GM18511 (cell line): ENCODE data around the gene CD274.
"Not testable (repeated sequence)": the region's sequence is repeated elsewhere in the genome, so short reads cannot be mapped to it uniquely, and the experiment has no call there.

Experiments used
- ATAC-seq: cut with Tn5 transposase; IDR thresholded peaks from one replicate; pipeline ENCODE4 v1.9.1; 2021; ENCODE audit warnings: mild to moderate bottlenecking, moderate library complexity; ENCODE audit not compliant: unreplicated experiment

Gene CD274

DNA sequence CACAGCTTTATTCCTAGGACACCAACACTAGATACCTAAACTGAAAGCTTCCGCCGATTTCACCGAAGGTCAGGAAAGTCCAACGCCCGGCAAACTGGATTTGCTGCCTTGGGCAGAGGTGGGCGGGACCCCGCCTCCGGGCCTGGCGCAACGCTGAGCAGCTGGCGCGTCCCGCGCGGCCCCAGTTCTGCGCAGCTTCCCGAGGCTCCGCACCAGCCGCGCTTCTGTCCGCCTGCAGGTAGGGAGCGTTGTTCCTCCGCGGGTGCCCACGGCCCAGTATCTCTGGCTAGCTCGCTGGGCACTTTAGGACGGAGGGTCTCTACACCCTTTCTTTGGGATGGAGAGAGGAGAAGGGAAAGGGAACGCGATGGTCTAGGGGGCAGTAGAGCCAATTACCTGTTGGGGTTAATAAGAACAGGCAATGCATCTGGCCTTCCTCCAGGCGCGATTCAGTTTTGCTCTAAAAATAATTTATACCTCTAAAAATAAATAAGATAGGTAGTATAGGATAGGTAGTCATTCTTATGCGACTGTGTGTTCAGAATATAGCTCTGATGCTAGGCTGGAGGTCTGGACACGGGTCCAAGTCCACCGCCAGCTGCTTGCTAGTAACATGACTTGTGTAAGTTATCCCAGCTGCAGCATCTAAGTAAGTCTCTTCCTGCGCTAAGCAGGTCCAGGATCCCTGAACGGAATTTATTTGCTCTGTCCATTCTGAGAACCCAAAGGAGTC lies at the start of gene CD274:
TSS of gene CD274 (plus strand) at position 184 of the 733 bp plus-strand sequence. CDS start 5,572 bp downstream, outside the sequence.
- peak; percentile 72 for ATAC-seq

DNA sequence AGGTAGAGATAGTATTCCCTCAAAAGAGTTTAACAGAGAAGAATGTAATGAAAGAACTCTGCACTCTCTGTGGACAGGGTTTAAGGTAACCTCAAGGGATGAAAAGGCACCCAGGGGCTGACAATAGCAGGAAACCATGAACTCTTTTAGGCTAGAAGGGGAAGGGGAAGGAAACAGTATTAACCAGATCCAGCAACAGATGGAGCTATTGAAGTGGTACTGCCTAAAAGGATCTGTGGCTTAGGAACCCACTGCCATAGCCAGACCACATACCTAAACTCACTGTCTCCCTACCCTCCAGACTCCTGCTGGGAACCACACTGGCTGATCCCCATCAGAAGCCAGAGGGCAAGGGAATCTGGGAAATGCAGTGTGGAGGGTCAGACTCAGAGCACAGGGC lies 48.1 kb upstream of the CD274 start:
- no peak for ATAC-seq

DNA sequence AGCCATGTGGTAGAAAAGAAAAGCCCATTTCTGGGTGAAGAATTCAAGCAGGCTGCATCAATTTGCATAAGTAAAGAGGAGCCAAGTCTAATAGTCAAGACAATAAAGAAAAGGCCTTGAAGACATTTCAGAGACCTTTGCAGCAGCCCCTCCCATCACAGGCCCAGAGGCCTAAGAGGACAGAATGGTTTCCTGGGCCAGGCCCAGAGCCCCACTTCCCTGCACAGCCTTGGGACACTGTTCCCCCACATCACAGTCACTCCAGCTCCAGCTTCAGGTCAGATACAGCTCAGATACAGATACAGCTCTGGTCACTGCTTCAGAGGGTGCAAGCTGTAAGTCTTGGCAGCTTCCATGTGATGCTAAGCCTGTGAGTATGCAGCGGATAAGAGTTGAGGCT lies 41.7 kb upstream of the CD274 start:
- ATAC-seq = no peak

DNA sequence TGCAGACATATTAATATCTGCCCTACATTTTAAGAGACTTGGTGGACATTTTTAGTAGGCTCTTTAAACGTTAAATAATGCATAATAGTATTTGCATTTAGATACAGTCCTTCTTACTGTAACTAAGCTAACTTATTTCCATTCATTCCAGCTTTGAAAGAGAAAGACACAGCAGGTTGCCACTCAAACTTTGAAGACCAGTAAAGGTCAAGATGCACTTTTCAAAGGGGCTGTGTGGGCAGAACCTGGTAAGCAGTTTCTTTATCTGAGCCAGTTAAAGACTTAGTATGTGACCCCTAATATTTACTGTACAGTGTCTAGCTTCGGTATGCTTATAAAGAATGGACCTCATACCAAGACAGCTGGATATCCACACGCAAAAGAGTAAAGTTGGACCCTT lies 33.4 kb upstream of the CD274 start:
- ATAC-seq = no peak

DNA sequence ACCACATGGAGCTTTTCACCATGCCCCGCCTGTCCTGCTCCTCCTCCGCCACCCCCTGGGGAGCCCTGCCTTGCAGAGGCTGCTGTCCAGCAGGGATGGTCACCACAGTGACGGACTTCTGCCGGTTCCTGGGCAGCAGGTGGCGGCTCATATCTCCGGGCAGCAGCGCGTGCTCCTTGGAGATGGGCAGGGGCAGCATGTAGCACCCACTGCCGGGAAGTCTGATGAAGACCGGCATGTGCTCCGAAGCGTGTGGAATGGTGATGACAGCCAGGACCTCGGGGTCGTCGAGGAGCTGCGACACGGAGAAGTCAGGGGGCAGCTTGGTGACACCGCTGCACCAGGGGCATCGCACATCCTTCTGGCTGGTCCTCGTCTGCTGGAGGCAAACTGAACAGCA lies 31.9 kb upstream of the CD274 start:
- ATAC-seq = no peak

DNA sequence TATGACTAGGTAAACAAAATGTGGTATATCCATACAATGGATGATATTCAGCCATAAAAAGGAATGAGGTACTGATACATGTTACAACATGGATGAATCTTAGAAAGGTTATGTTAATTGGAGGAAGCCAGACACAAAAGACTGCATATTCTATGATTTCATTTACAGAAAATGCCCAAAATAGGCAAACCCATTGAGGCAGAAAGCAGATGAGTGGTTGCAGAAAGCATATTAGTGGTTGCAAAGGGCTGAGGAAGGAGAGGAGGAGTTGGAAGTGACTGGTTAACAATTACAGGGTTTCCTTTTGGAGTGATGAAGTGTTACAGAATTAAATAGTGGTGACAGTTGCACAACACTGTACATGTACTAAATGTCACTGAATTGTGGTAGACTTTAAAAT lies 30.4 kb upstream of the CD274 start:
- ATAC-seq = no peak

DNA sequence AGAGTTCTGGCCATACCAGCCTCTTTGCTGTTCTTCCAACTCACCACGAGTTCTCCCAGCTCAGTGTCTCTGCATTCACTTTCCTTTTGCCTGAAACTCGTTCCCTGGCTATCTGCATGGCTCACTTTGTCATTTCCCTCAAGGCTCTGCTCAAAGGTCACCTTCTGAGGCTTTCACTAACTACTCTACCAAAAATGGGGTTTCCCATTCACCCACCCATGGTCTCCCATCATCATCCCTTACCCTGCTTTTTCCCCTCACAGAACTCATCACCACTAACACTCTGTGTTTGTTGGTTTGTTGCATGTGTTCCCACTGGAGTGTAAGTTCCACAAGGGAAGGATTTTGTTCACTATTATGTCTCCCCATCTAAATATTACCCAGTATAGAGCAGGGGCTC lies 29.2 kb upstream of the CD274 start:
- no peak for ATAC-seq

DNA sequence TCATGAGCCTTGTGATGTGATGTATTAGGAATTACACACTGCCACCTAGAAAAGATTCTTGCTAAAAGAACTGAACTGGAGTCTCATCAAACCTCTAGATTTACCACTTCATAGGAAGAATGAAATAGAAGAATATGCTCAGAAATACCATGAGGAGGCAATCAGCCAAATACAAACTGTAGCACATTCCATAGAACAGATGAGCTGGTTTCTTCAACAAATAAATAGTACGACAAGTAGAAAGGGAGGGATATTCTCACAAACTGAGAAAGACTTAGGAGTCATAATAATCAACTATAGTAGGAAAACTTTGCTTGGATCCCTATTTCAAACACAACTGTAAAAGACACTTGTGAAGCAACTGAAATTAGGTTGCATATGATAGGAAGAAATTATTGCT lies 28.1 kb upstream of the CD274 start:
- no peak for ATAC-seq

DNA sequence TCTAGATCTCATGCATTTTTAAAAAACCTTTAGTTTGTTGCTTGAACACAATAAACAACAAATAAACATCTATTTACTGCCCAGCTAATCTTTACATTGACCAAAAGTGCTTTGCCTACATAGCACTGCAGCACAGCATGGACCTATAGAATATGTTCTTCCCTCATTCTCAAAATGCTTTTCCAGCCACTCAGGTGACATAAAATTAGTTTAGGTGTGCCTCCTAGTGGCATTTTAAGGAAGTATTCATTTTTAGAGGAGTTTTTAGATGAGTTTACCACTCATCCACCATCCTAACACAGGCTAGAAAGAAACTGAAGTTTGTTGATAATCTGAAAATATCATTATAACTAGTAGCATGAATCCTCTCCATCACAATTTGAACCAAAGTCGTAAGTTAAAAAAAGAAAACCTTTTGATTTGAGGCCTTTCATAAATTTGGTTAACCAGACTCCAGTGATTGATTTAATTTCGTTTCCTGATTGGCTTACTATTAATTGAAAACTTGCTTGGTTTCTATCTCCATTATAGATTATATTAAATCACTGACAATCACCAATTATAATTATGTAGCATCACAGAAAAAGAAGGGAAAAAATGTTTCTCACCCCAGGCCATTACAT lies 25.2 kb upstream of the CD274 start:
- no peak for ATAC-seq

DNA sequence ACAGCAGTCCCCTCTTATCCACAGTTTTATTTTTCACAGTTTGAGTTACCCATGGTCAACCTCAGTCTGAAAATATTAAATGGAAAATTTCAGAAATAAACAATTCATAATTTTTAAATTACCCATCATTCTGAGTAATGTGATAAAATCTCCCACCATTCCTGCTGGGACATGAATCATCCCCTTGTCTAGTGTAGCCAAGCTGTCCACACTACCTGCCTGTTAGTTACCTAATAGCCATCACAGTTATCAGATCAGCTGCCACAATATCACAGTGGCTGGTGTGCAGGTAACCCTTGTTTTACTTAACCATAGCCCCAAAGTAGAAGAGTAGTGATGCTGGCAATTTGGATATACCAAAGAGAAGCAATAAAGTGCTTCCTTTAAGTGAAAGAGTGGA lies 23.3 kb upstream of the CD274 start:
- ATAC-seq = no peak

DNA sequence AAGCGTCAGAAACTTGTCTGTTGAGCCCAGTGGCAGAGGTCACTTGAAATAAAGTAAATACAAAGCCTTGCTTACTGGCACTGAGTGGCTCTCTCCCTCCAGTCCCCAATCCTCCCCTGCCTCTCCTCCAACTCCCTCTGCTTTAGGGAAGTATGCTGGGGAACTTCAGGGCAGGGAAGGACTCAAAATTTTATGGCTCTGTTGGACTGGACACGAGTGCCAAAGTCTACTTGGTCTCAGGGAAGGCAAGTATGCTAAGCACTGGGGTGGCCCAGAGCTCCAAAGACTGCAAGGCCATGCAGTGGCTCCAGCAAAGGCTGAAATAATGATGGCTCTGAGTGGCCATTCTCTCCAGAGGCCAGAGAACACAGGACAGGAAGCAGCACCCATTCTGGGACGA lies 22.2 kb upstream of the CD274 start:
- no peak for ATAC-seq

DNA sequence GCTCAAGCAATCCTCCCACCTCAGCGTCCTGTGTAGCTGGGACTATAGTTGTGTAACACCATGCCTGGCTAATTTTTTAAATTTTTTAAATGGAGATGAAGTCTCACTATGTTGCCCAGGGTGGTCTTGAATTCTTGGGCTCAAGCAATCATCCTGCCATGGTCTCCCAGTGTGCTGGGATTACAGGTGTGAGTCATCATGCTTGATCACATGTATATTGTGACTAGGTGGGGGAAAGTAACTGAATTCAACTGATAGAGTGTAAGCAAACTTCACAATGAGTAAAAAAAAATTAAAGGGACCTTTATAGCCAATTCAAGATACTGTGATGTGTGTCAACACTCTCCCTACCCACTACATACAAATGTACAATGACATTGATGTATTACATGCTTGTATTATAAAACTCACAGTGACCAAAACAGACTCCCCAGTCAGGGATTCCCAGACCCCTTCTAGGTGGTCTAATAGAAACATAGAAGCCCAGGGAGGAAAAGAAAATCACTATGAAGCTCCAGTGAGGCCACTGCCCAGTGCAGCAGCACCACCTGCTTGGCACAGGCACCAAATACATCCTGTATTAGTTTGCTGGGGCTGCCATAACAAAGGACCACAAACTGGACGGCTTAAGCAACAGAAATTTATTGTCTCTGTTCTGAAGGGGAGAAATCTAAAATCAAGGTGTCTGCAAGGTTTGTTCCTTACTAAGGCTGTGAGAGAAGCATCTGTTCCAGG lies 21.4 kb upstream of the CD274 start:
- no peak for ATAC-seq

DNA sequence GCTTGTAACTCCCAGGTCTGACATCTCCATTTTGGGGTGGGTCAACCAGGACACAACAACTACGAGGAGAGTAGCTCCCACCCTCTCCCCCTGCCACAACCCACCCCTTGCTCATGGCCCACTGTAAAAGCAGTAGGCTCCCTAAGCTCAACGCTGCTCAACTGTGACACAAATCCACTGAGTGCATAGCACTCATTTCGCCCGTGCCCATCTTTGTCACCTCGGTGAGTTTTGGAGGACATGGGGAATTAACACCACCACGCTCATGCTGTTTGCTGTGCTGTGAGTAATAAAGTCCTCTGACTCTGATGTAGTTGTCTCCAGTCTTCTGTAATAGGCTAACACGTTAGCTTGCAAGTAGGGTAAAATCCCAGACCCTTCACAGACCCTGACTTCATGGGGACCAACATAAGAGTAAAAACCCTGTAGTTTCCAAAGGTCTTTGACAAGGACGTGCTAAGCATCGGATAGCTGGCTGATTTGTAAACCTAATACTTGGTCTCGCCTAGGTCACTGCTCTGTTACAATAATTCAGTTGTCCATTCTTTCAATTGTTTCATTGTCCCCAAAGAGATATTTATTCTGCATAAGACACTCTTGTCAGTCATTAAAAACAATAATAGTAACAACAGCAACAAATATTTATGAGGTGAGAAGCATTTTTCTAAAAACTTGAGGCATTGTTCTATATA lies 20.3 kb upstream of the CD274 start:
- no peak for ATAC-seq

DNA sequence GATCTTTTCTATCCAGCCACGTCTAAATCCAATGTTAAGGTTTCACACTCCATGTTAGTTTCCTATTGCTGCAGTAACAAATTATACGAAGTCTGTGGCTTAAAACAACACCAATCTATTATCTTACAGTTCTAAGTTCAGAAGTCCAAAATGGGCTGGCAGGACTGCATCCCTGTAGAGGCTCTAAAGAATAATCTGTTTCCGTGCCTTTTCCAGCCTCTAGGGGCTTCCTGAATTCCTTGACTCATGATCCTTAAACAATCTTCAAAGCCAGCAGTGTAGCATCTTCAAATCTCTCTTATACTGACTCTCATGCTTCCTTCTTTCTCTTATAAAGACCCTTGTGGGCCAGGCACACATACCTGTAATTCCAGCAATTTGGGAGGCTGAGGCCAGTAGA lies 19.4 kb upstream of the CD274 start:
- ATAC-seq = no peak

DNA sequence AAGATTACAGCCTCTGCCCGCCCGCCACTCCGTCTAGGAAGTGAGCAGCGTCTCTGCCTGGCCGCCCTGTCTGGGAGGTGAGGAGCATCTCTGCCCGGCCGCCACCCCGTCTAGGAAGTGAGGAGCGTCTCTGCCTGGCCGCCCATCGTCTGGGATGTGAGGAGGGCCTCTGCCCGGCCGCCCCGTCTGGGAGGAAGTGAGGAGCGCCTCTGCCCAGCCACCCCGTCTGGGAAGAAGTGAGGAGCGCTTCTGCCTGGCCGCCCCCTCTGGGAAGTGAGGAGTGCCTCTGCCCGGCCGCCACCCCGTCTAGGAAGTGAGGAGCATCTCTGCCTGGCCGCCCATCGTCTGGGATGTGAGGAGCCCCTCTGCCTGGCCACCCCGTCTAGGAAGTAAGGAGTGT lies 17.5 kb upstream of the CD274 start:
- not testable (repeated sequence) for ATAC-seq

DNA sequence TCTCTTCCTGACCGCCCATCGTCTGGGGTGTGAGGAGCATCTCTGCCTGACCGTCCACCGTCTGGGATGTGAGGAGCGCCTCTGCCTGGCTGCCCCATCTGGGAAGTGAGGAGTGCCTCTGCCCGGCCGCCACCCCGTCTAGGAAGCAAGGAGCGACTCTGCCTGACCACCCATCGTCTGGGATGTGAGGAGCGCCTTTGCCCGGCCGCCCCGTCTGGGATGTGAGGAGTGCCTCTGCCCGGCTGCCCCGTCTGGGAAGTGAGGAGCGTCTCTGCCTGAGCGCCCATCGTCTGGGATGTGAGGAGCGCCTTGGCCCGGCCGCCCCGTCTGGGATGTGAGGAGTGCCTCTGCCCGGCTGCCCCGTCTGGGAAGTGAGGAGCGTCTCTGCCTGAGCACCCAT lies 17.0 kb upstream of the CD274 start:
- ATAC-seq = not testable (repeated sequence)

DNA sequence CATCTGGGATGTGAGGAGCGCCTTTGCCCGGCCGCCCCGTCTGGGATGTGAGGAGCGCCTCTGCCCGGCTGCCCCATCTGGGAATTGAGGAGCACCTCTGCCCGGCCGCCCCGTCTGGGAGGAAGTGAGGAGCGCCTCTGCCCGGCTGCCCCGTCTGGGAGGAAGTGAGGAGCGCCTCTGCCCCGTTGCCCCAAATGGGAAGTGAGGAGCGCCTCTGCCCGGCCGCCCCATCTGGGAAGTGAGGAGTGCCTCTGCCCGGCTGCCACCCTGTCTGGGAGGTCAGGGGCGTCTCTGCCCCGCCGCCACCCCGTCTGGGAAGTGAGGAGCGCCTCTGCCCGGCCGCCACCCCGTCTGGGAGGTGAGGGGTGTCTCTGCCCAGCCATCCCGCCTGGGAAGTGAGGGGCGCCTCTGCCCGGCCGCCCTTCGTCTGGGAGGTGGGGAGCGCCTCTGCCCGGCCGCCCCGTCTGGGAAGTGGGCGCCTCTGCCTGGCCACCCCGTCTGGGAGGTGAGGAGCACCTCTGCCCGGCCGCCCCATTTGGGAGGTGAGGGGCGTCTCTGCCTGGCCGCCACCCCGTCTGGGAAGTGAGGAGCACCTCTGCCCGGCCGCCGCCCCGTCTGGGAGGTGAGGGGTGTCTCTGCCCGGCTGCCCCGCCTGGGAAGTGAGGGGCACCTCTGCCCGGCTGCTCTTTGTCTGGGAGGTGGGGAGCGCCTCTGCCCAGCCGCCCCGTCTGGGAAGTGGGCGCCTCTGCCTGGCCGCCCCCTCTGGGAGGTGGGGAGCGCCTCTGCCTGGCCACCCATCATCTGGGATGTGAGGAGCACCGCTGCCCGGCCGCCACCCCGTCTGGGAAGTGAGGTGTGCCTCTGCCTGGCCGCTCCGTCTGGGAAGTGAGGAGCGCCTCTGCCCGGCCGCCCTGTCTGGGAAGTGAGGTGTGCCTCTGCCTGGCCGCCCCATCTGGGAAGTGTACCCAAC lies 16.2 kb upstream of the CD274 start:
- not testable (repeated sequence) for ATAC-seq

DNA sequence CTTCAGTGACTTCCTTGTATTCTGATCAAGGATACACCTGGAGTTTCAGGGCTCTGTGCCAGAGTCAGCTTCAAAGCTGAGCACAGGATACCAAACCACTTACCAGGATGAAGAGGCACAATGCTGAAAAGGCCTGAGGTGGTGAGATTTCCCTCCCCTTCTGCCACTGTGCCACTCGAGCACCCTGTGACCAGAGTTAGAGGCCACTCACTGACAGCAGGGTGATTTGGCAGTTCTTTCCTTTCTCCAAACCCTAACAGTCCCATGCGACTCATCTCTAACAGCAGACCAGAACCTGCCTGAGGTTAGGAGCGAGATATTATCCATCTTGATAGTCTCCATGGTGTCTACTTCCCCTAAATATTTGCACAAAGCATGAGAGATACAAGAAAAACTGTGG lies 14.4 kb upstream of the CD274 start:
- no peak for ATAC-seq

DNA sequence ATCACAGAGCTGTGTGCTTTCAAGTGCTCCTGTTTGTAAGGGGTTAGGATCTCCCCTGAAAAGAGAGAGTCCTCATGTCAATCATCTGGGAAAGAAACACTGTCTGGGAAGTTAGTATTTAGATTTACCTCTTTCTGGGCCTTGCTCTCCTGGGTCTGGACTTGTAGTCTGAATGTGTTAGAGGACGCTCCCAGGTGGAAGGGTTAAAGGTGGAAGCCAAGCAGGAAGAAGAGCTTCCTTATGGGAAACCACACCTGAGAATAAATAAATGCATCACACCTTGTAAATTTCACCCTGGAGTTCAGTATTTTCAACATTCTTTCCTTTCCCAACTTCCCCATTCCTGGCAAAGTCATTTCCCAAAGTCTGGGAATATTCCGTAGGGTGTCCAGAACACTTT lies 13.9 kb upstream of the CD274 start:
- no peak for ATAC-seq
